GM18870 (cell line): Measurements from ENCODE around the gene ARHGAP22.

Experiments
- ATAC-seq: cut with Tn5 transposase; IDR thresholded peaks from one replicate; pipeline ENCODE4 v1.9.1; 2021; ENCODE audit warnings: moderate library complexity; ENCODE audit not compliant: unreplicated experiment

Gene ARHGAP22

GRCh38 chr10:48536156-48536500, 68.7 kb downstream of the ARHGAP22 start:
- ATAC-seq: no peak

GRCh38 chr10:48535416-48536155, 69.3 kb downstream of the ARHGAP22 start:
- ATAC-seq: no peak

- no peak for ATAC-seq
These were observed 70.7 kb downstream of the ARHGAP22 start for GRCh38 chr10:48533951-48534720.

- ATAC-seq: no peak
These were observed 71.3 kb downstream of the ARHGAP22 start for GRCh38 chr10:48533540-48533939.

GRCh38 chr10:48531486-48531885, 73.4 kb downstream of the ARHGAP22 start:
- ATAC-seq: no peak

GRCh38 chr10:48529331-48529730, 75.5 kb downstream of the ARHGAP22 start:
- no peak for ATAC-seq

GRCh38 chr10:48527756-48528155, 77.1 kb downstream of the ARHGAP22 start:
- ATAC-seq: no peak

GRCh38 chr10:48526846-48527505, 77.9 kb downstream of the ARHGAP22 start:
- no peak for ATAC-seq

- ATAC-seq: no peak
These were observed 78.7 kb downstream of the ARHGAP22 start for GRCh38 chr10:48526011-48526821.

- ATAC-seq: no peak
These were observed 79.8 kb downstream of the ARHGAP22 start for GRCh38 chr10:48525113-48525512.

- no peak for ATAC-seq
These were observed 80.8 kb downstream of the ARHGAP22 start for GRCh38 chr10:48523820-48524758.

- no peak for ATAC-seq
These were observed 81.6 kb downstream of the ARHGAP22 start for GRCh38 chr10:48523212-48523819.

GRCh38 chr10:48522011-48522765, 82.7 kb downstream of the ARHGAP22 start:
- no peak for ATAC-seq

GRCh38 chr10:48520594-48520993, 84.3 kb downstream of the ARHGAP22 start:
- ATAC-seq: no peak

- ATAC-seq: no peak
These were observed 84.7 kb downstream of the ARHGAP22 start for GRCh38 chr10:48520184-48520506.

- ATAC-seq: no peak
These were observed 85.2 kb downstream of the ARHGAP22 start for GRCh38 chr10:48519481-48520183.

- no peak for ATAC-seq
These were observed 85.9 kb downstream of the ARHGAP22 start for GRCh38 chr10:48518986-48519385.
